Liver (tissue), 3 donors: ENCODE measurements around the gene THSD4.

ENCODE experiments used
- RXRA ChIP-seq, 2 donors: IDR thresholded peaks; 2 replicates each; pipeline ENCODE4 v1.6.1; 2017 to 2018; ENCODE audit warnings: antibody characterized with exemption in 2 of 2, mild to moderate bottlenecking in 1 of 2
- TAF1 ChIP-seq: conservative IDR thresholded peaks from 2 replicates; pipeline ENCODE4 v1.6.1; 2016; ENCODE audit warnings: antibody characterized with exemption, mild to moderate bottlenecking
- TF ChIP-seq, protein P1 (sequence below): fragments of 150-350 bp; IDR thresholded peaks from 2 replicates; pipeline ENCODE4 v1.5.1; 2017; ENCODE audit warnings: improper control_type of control experiment, low read depth, low read length; ENCODE audit not compliant: missing input control
- TF ChIP-seq, protein P2 (sequence below): IDR thresholded peaks from 2 replicates; pipeline ENCODE4 v1.6.1; 2016; ENCODE audit warnings: antibody characterized with exemption
- TF ChIP-seq, protein P3 (sequence below): IDR thresholded peaks from 2 replicates; pipeline ENCODE4 v1.6.1; 2016; ENCODE audit warnings: antibody characterized with exemption
- donor health status: healthy.
- donor health status: healthy.

DNA sequence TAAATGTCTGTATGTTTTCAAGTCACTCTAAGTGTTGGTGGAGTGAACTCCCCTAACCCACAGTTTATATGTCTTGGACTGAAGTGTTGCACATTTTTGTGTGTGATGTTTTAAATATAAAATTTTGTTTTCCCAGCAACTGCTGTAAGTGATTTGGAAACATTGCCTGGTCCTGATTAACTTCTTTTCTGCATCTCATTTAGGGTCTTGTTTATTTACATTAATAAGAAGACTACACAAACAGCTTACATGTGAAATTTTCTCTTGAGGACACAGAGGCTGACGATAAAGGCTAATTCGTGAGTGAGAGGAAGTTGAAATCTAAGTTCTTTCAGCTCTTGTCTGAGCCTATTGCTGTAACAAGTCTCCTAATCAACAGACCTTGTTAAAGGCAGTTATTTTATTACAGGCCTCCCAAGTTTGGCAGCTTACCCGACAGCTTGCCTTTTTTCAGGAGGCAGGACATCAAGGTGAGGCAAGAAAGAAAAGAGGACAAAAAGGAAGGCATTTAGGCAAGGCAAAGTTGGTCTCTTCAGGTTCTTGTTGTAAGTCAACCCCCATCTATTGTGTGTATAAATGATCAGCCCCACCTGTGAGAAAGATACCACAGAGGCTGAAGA, 517.4 kb downstream of the THSD4 start:
- TF ChIP-seq, protein P1, sequence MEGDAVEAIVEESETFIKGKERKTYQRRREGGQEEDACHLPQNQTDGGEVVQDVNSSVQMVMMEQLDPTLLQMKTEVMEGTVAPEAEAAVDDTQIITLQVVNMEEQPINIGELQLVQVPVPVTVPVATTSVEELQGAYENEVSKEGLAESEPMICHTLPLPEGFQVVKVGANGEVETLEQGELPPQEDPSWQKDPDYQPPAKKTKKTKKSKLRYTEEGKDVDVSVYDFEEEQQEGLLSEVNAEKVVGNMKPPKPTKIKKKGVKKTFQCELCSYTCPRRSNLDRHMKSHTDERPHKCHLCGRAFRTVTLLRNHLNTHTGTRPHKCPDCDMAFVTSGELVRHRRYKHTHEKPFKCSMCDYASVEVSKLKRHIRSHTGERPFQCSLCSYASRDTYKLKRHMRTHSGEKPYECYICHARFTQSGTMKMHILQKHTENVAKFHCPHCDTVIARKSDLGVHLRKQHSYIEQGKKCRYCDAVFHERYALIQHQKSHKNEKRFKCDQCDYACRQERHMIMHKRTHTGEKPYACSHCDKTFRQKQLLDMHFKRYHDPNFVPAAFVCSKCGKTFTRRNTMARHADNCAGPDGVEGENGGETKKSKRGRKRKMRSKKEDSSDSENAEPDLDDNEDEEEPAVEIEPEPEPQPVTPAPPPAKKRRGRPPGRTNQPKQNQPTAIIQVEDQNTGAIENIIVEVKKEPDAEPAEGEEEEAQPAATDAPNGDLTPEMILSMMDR, result no peak
- TF ChIP-seq TAF1 (no peak), RXRA (IDR thresholded peaks at IDR 0.05) (no peak)
- TF ChIP-seq, protein P2, sequence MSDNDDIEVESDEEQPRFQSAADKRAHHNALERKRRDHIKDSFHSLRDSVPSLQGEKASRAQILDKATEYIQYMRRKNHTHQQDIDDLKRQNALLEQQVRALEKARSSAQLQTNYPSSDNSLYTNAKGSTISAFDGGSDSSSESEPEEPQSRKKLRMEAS, result no peak
- TF ChIP-seq, protein P3, sequence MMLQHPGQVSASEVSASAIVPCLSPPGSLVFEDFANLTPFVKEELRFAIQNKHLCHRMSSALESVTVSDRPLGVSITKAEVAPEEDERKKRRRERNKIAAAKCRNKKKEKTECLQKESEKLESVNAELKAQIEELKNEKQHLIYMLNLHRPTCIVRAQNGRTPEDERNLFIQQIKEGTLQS, result no peak
